HAP-1 (cell line): ENCODE measurements around the gene COX4I1.

Source experiments
- DNase-seq, 2 experiments: peaks; one replicate each; pipeline ENCODE4 v3.0.0-alpha.2; 2016 to 2020; ENCODE audit warnings: low spot score in 2 of 2
- H3K27me3 ChIP-seq: fragments of 250-450 bp; sonication (Bioruptor Pico); 2 replicates; pipeline ENCODE4 v1.5.1; 2020; ENCODE audit warnings: low read depth, mild to moderate bottlenecking, moderate library complexity
- H3K36me3 ChIP-seq: fragments of 250-450 bp; sonication (Bioruptor Pico); replicated peaks from 2 replicates; pipeline ENCODE4 v1.5.1; 2020; ENCODE audit warnings: mild to moderate bottlenecking
- H3K4me1 ChIP-seq: fragments of 250-450 bp; sonication (Bioruptor Pico); 2 replicates; pipeline ENCODE4 v1.5.1; 2020; ENCODE audit warnings: mild to moderate bottlenecking
- H3K4me3 ChIP-seq: fragments of 250-450 bp; sonication (Bioruptor Pico); 2 replicates; pipeline ENCODE4 v1.5.1; 2020; ENCODE audit warnings: mild to moderate bottlenecking, moderate library complexity
- H3K9me3 ChIP-seq: fragments of 250-450 bp; sonication (Bioruptor Pico); 2 replicates; pipeline ENCODE4 v1.5.1; 2020; ENCODE audit warnings: mild to moderate bottlenecking, moderate library complexity
- in situ Hi-C: fragments of 300-500 bp; cut with MboI; formaldehyde crosslinking; loops from 3 replicates; pipeline ENCODE4 v1.14.3; 2020; ENCODE audit warnings: low sequenced_read_pairs, inconsistent platforms, mixed read lengths

COX4I1 gene

DNA sequence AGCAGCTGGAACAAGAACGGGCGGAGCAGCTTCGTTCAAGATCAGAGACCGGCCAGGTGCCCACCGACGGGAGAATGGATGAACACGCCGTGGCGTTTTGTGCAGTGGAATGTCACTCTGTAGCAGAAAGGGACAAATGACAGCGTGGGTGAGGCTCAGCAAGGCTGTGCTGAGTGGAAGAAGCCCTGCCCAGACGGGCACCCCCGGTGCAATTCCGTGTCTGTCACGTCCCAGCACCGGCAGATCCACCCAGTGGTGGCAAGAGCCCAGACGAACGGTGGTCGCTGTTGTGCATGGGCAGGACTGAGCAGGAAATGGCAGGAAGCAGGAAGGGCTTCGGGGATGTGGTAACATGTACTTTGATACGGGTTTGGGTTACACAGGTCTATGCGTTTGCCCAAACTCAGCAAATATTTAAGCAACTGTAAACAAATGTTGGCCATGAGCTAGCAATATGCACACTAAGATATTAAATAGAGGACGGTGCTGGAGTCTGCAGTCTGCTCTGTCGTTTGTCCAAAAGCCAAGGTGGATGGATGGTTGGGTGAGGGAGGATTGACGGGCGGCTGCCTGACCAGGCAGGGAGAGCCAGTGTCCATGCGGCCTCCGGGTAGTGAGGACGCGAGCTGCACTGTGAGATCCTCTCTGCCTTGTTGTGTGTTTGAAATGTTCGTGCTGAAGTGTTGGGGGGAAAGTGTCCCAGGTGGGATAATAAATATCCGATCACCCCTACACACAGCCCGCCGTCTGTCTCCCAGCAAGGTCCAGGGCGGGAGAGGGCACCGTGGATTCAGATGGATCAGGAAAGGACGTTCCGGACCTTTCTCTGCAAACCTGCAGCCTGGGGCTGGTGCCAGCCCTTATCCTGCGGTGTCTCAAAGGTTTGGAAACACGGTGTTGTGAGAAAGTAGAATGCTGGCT lies 48.4 kb downstream of the COX4I1 start:
- no peak for DNase-seq
- no peak overlapping the region for H3K4me3 ChIP-seq
- peaks cover 7% of the 10 kb centered on the region; the same call in 1 of the 2 replicates for H3K27me3 ChIP-seq
- no peaks in the 10 kb centered on the region for H3K9me3 ChIP-seq
- in situ Hi-C loops, result no loop called here
- no peaks in the 10 kb centered on the region for H3K4me1 ChIP-seq
- no peaks in the 10 kb centered on the region for H3K36me3 ChIP-seq

- Histone ChIP-seq H3K27me3 (peaks cover 10% of the 10 kb centered on the region), H3K36me3 (no peaks in the 10 kb centered on the region), H3K9me3 (no peaks in the 10 kb centered on the region), H3K4me1 (no peaks in the 10 kb centered on the region), H3K4me3 (no peak overlapping the region)
- in situ Hi-C loops, result no loop called here
- no peak for DNase-seq
These were observed 49.5 kb downstream of the COX4I1 start for GRCh38 chr16:85848986-85849385.

GRCh38 chr16:85849388-85849787 lies 49.9 kb downstream of the COX4I1 start:
- no peaks in the 10 kb centered on the region for H3K9me3 ChIP-seq
- no peak for DNase-seq
- no peaks in the 10 kb centered on the region for H3K4me1 ChIP-seq
- in situ Hi-C loops, result no loop called here
- H3K27me3 ChIP-seq, result peaks cover 10% of the 10 kb centered on the region
- H3K36me3 ChIP-seq, result no peaks in the 10 kb centered on the region
- H3K4me3 ChIP-seq, result no peak overlapping the region

DNA sequence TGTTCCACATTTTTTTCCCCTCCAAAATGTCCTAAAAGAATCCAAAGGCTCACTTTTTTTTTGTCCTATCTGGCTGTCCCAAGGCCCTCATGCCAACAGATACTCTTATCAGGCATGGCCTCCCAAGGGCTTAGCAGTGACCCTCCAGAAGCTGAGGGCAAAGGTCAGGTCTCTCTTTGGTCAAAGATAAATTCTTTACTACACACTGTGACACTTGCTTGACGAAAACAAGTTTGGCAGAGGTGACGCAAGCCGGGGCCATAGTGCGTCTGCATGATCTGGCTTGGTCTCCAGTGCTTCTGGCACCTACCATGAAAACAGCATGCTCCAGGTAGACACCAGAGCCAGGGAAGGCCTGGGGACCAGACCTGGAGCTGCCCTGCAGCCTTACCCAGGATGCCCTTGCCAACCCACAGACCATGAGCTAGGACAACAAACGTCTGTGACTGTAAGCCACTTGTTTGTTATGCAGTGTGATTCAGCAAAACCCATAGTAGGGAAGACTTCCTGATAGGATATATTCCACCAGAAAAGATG lies 50.9 kb downstream of the COX4I1 start:
- H3K36me3 ChIP-seq, result no peaks in the 10 kb centered on the region
- in situ Hi-C loops, result no loop called here
- peaks cover 10% of the 10 kb centered on the region for H3K27me3 ChIP-seq
- H3K4me1 ChIP-seq, result no peaks in the 10 kb centered on the region
- no peak for DNase-seq
- no peak overlapping the region for H3K4me3 ChIP-seq
- H3K9me3 ChIP-seq, result peaks cover 5% of the 10 kb centered on the region; the same call in 1 of the 2 replicates

GRCh38 chr16:85851034-85851785 lies 51.7 kb downstream of the COX4I1 start:
- H3K4me3 ChIP-seq, result no peak overlapping the region
- H3K4me1 ChIP-seq, result no peaks in the 10 kb centered on the region
- H3K27me3 ChIP-seq, result peaks cover 10% of the 10 kb centered on the region
- peaks cover 5% of the 10 kb centered on the region; the same call in 1 of the 2 replicates for H3K9me3 ChIP-seq
- in situ Hi-C loops, result no loop called here
- no peaks in the 10 kb centered on the region for H3K36me3 ChIP-seq
- no peak for DNase-seq

DNA sequence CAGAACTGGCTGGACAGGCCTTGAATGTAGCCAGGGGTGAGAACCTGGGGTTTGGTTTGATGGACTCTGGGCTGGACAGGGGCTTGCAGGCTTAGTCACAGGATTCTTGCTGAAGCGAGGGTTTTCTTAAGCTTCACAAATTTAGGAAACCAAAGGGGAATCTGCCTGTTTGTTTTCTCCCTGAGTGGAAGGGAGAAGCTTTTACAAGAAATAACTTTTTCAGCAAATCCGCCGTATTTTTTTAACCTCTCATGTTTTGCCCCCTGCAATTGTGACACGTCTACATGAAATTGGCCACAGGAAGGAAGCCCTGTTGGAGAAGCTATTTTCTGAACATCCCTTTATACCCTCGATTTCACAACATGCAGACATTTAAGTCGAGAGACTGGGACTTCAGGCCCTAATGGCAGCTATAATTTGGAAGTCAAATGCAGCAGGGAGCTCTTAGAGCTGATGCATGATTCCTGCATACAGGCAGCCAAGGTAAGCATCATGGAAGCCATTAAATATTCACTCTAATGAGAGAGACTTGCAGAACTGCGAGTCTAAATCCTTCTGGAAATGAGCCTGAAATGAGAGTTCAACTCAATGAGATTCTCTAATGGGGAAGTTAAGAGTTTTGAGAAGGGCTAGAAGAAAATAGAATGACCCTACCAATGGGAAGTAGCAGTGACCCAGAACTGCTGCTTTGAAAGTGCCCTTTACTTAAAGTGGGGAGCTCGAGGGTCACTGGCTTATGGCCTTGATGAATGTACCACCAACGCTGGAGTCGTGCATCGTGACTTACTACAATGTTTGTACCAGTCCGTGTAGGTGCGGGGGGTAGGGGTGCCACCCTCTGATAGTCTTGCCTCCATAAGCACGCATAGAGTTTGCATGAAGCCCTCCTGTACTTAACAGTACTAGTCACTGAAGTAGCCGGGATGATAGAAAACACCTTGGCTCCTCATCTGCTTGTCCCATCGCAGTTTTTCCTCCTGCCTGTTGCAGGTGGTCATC lies 54.4 kb downstream of the COX4I1 start:
- in situ Hi-C loops, result no loop called here
- no peak for DNase-seq
- Histone ChIP-seq H3K4me1 (no peaks in the 10 kb centered on the region), H3K4me3 (no peak overlapping the region), H3K36me3 (no peaks in the 10 kb centered on the region), H3K9me3 (peaks cover 5% of the 10 kb centered on the region; the same call in 1 of the 2 replicates), H3K27me3 (peaks cover 16% of the 10 kb centered on the region)

- Histone ChIP-seq H3K4me1 (no peaks in the 10 kb centered on the region), H3K9me3 (peaks cover 5% of the 10 kb centered on the region; the same call in 1 of the 2 replicates), H3K4me3 (no peak overlapping the region), H3K27me3 (peaks cover 16% of the 10 kb centered on the region), H3K36me3 (no peaks in the 10 kb centered on the region)
- in situ Hi-C loops, result no loop called here
- no peak for DNase-seq
These were observed 55.4 kb downstream of the COX4I1 start for GRCh38 chr16:85854935-85855334.

DNA sequence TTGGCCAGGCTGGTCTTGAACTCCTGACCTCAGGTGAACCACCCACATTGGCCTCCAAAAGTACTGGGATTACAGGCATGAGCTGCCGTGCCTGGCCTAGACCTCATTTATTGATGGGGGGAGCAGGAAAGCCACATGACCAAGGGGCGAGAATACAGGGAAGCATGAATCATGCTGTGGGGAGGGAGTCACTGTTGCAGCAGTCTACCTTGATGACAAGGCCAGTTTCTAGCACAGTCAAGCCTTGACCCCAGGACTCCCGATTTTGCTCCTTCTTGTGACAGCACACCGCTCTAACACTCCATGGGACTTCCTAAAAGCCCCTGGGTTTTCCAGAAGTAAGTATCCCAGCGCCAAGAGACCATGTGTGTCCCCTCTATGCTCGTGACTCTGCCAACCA lies 56.6 kb downstream of the COX4I1 start:
- H3K36me3 ChIP-seq, result no peaks in the 10 kb centered on the region
- H3K4me3 ChIP-seq, result no peak overlapping the region
- no peak for DNase-seq
- in situ Hi-C loops, result no loop called here
- H3K9me3 ChIP-seq, result peaks cover 5% of the 10 kb centered on the region; the same call in 1 of the 2 replicates
- peaks cover 16% of the 10 kb centered on the region for H3K27me3 ChIP-seq
- H3K4me1 ChIP-seq, result no peaks in the 10 kb centered on the region

- Histone ChIP-seq H3K4me3 (no peak overlapping the region), H3K27me3 (peaks cover 16% of the 10 kb centered on the region), H3K9me3 (peaks cover 5% of the 10 kb centered on the region; the same call in 1 of the 2 replicates), H3K4me1 (no peaks in the 10 kb centered on the region), H3K36me3 (no peaks in the 10 kb centered on the region)
- in situ Hi-C loops, result no loop called here
- no peak for DNase-seq
These were observed 57.1 kb downstream of the COX4I1 start for GRCh38 chr16:85856585-85856984.
